ENCODE data around the gene GAS5.
"Not testable (repeated sequence)": the region's sequence is repeated elsewhere in the genome, so short reads cannot be mapped to it uniquely, and the experiment has no call there.

GAS5 gene

GRCh38 chr1:173864179-173864867 is 3.5 kb downstream of the GAS5 start:
- peak overlapping the region; percentile 14 for H3K27ac ChIP-seq
- TF ChIP-seq CTCF (conservative IDR thresholded peaks at IDR 0.05) (no peak), ZFX (IDR thresholded peaks at IDR 0.05) (no peak)

- peak overlapping the region; percentile 6; the same call in 1 of the 2 replicates for H3K27ac ChIP-seq
- TF ChIP-seq ZFX (IDR thresholded peaks at IDR 0.05) (no peak), CTCF (conservative IDR thresholded peaks at IDR 0.05) (no peak)
Observed at GRCh38 chr1:173863224-173864161, 4.3 kb downstream of the GAS5 start.

GRCh38 chr1:173862769-173863223 is 5.0 kb downstream of the GAS5 start:
- TF ChIP-seq CTCF (conservative IDR thresholded peaks at IDR 0.05) (no peak), ZFX (IDR thresholded peaks at IDR 0.05) (no peak)
- peak overlapping the region; percentile 6 for H3K27ac ChIP-seq

GRCh38 chr1:173862146-173862768 is 5.5 kb downstream of the GAS5 start:
- peak overlapping the region; percentile 6 for H3K27ac ChIP-seq

- H3K27ac ChIP-seq = no peak overlapping the region
Observed at GRCh38 chr1:173861731-173862145, 6.1 kb downstream of the GAS5 start.

DNA sequence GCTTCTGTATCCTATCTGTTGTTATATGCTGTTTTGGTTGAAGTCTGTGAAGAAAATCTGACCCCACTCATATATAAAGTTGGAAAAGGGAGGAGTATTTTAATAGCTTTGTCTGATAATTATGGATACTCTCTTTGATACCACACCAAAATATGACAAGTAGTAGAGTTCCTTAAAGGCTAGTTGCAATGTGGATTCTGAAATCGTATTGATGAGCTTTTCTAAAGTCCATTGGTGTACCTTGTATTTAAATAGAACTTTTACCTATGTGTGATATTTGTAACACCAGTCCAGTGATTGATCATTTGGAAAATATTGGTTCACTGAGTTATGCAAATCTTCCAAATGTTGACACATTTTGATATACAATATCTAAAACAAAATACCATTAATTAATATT is 7.7 kb downstream of the GAS5 start:
- TF ChIP-seq CTCF (conservative IDR thresholded peaks at IDR 0.05) = no peak
- TF ChIP-seq ZFX (IDR thresholded peaks at IDR 0.05) = no peak
- H3K27ac ChIP-seq = no peak overlapping the region

More at GRCh38 chr1:173861731-173862145, 6.1 kb downstream of the GAS5 start:
- no peak for TF ChIP-seq CTCF (conservative IDR thresholded peaks at IDR 0.05)
- no peak for TF ChIP-seq ZFX (IDR thresholded peaks at IDR 0.05)

DNA sequence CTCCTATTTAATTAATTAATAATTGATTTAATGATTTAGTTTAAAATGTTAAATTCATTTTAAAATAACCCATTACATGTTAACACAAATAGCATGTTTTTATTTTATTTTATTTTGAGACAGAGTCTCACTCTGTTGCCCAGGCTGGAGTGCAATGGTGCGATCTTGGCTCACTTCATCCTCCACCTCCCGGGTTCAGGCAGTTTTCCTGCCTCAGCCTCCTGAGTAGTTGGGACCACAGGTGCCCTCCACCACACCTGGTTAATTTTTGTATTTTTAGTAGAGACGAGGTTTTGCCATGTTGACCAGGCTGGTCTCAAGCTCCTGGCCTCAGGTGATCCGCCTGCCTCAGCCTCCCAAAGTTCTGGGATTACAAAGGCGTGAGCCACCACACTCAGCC is 8.2 kb downstream of the GAS5 start:
- not testable (repeated sequence) for H3K27ac ChIP-seq

GRCh38 chr1:173857363-173857917 is 10.3 kb downstream of the GAS5 start:
- TF ChIP-seq ZFX (IDR thresholded peaks at IDR 0.05) = no peak
- no peak for TF ChIP-seq CTCF (conservative IDR thresholded peaks at IDR 0.05)

More at GRCh38 chr1:173857363-173857917, 10.3 kb downstream of the GAS5 start:
- no peak overlapping the region for H3K27ac ChIP-seq
